Left cardiac atrium (tissue), 4 donors: ENCODE measurements around the gene PTPRE. TPM values are rescaled to one million over a fixed set of nuclear protein-coding genes. Genes with fewer than 3 reads are reported as not detected.

Experiments
- ATAC-seq, 2 donors: fragments of 200-7000 bp; cut with Tn5 transposase; one replicate each; pipeline ENCODE4 v1.9.1; 2020; ENCODE audit warnings: mild to moderate bottlenecking in 2 of 2, moderate library complexity in 2 of 2
- DNase-seq: peaks from one replicate; pipeline ENCODE4 v3.0.0-alpha.2; 2020
- intact Hi-C, 2 donors: fragments of 100-400 bp; cut with DNase I; formaldehyde crosslinking; loops; one replicate each; pipeline versions ENCODE4 v1.14.1 to v1.15.1; 2022 to 2023
- total RNA-seq, 2 donors: library from RNA; stranded (reverse); fragmentation: NEBNext Ultra II Directional; extraction: Animal tissue kit (Norgen Biotek cat#: 25700); gene quantifications; one replicate each; pipeline ENCODE4 v1.2.1, GENCODE V29; 2021
- donor health status: DM: no; HTN: yes; CAD: no.
- donor health status: DM: no; HTN: yes; CAD: no; lungs with severe emphysema.
- donor health status: DM: yes; HTN: yes; CAD: no.
- donor health status: Dilated cardiomyopathy.

PTPRE gene
- total RNA-seq, 2 donors from 2014 or later: 14.2 to 24.3 TPM

- DNase-seq (no peak), ATAC-seq (no peak)
- intact Hi-C loops: no loop called here
Observed at GRCh38 chr10:128003521-128003920, 96.6 kb downstream of the PTPRE start.

- intact Hi-C loops: no loop called here
- no peak for DNase-seq
- ATAC-seq: no peak
Observed at GRCh38 chr10:128005858-128006257, 99.0 kb downstream of the PTPRE start.

GRCh38 chr10:128007056-128007455, 100.2 kb downstream of the PTPRE start:
- intact Hi-C loops: no loop called here
- ATAC-seq: no peak

GRCh38 chr10:128007971-128008370, 101.1 kb downstream of the PTPRE start:
- DNase-seq (no peak), ATAC-seq (no peak)
- intact Hi-C loops: no loop called here

More at GRCh38 chr10:128007056-128007455, 100.2 kb downstream of the PTPRE start:
- DNase-seq: no peak

- intact Hi-C loops: no loop called here
- DNase-seq (no peak), ATAC-seq (no peak)
Observed at GRCh38 chr10:128008521-128009250, 101.8 kb downstream of the PTPRE start.

- ATAC-seq (peak in 1 of 2 donors; percentile 68), DNase-seq (no peak)
- intact Hi-C loops: loop anchor here in 1 of 2 donors (2.0 to 10.0 kb wide), 2 partner anchors 55 to 103 kb away; partner anchors contain the start of gene PTPRE
Observed at GRCh38 chr10:128009372-128010126, 102.6 kb downstream of the PTPRE start.

GRCh38 chr10:128011059-128011979, 104.4 kb downstream of the PTPRE start:
- DNase-seq (peak; percentile 85), ATAC-seq (peak; percentile 87 to 89)
- intact Hi-C loops: loop anchor here (1.0 to 10.0 kb wide), 3 partner anchors 53 to 105 kb away; partner anchors contain the start of gene PTPRE (in 2 of the 2)

- ATAC-seq: no peak
- no peak for DNase-seq
- intact Hi-C loops: loop anchor here in 1 of 2 donors (10.0 kb wide), 1 partner anchor 51 kb away; no protein-coding TSS in a partner anchor
Observed at GRCh38 chr10:128013626-128014025, 106.7 kb downstream of the PTPRE start.

GRCh38 chr10:128014236-128014635, 107.3 kb downstream of the PTPRE start:
- no peak for ATAC-seq
- intact Hi-C loops: loop anchor here in 1 of 2 donors (10.0 kb wide), 1 partner anchor 51 kb away; no protein-coding TSS in a partner anchor
- DNase-seq: no peak

GRCh38 chr10:128016423-128017060, 109.6 kb downstream of the PTPRE start:
- DNase-seq: no peak
- intact Hi-C loops: loop anchor here in 1 of 2 donors (10.0 kb wide), 1 partner anchor 48 kb away; no protein-coding TSS in a partner anchor
- no peak for ATAC-seq

- intact Hi-C loops: loop anchor here in 1 of 2 donors (10.0 kb wide), 1 partner anchor 47 kb away; no protein-coding TSS in a partner anchor
- no peak for DNase-seq
- ATAC-seq: no peak
Observed at GRCh38 chr10:128017822-128018221, 110.9 kb downstream of the PTPRE start.

- no peak for DNase-seq
- ATAC-seq: peak; percentile 27 to 40
- intact Hi-C loops: loop anchor here in 1 of 2 donors (10.0 kb wide), 1 partner anchor 47 kb away; no protein-coding TSS in a partner anchor
Observed at GRCh38 chr10:128018236-128018635, 111.3 kb downstream of the PTPRE start.

- no peak for DNase-seq
- ATAC-seq: no peak
- intact Hi-C loops: loop anchor here in 1 of 2 donors (10.0 kb wide), 1 partner anchor 46 kb away; no protein-coding TSS in a partner anchor
Observed at GRCh38 chr10:128018691-128019090, 111.8 kb downstream of the PTPRE start.

GRCh38 chr10:128022261-128023196, 115.6 kb downstream of the PTPRE start:
- ATAC-seq: no peak
- intact Hi-C loops: no loop called here
- no peak for DNase-seq

- no peak for ATAC-seq
Observed at GRCh38 chr10:128024426-128024825, 117.5 kb downstream of the PTPRE start.

GRCh38 chr10:128025437-128025836, 118.5 kb downstream of the PTPRE start:
- DNase-seq (no peak), ATAC-seq (no peak)
- intact Hi-C loops: no loop called here

More at GRCh38 chr10:128024426-128024825, 117.5 kb downstream of the PTPRE start:
- intact Hi-C loops: no loop called here
- DNase-seq: no peak

GRCh38 chr10:128025951-128026350, 119.0 kb downstream of the PTPRE start:
- intact Hi-C loops: no loop called here
- ATAC-seq (no peak), DNase-seq (no peak)
